ENCODE results near the gene MBNL1.
A peak's percentile ranks its signal among the peaks of the same experiment; 100 is the strongest.

The MBNL1 gene

GRCh38 chr3:152355744-152356665 is 87.3 kb downstream of the MBNL1 start:
- Histone ChIP-seq H3K4ac (ENCODE audit: low read depth, low read length) (no peak overlapping the region), H3K27me3 (ENCODE audit: insufficient read depth, low read length) (no peaks in the 10 kb centered on the region), H3K79me2 (ENCODE audit: control insufficient read depth, insufficient read depth, low read length, poor library complexity) (no peaks in the 10 kb centered on the region), H3K23ac (ENCODE audit: low read length) (no peak overlapping the region), H4K12ac (ENCODE audit: low read depth, low read length) (no peak overlapping the region), H3K14ac (ENCODE audit: low read length) (no peak overlapping the region), H2AFZ (ENCODE audit: insufficient read depth, low read length, poor library complexity) (no peak overlapping the region), H3K4me1 (ENCODE audit: control insufficient read depth in 1 of 2, insufficient read depth in 2 of 2, low read length in 2 of 2) (no peaks in the 10 kb centered on the region), H3K79me1 (ENCODE audit: low read length) (no peaks in the 10 kb centered on the region), H3K9ac (ENCODE audit: low read length) (no peak overlapping the region), H3K4me2 (ENCODE audit: low read length) (no peak overlapping the region), H4K91ac (ENCODE audit: low read depth, low read length) (no peak overlapping the region), H3K27ac (ENCODE audit: low read depth, low read length) (no peak overlapping the region), H4K8ac (ENCODE audit: low read depth, low read length) (no peak overlapping the region), H3K9me3 (ENCODE audit: insufficient read depth, low read depth, low read length) (no peaks in the 10 kb centered on the region), H3K4me3 (ENCODE audit: low read depth, low read length) (no peak overlapping the region), H2BK5ac (ENCODE audit: low read depth, low read length, poor library complexity) (no peak overlapping the region), H2AK5ac (ENCODE audit: low read length) (no peak overlapping the region), H2BK12ac (ENCODE audit: low read length) (no peak overlapping the region), H3K36me3 (ENCODE audit: control insufficient read depth in 1 of 2, insufficient read depth in 2 of 2, low read length in 2 of 2) (no peaks in the 10 kb centered on the region), H2BK120ac (ENCODE audit: insufficient read depth, low read length, poor library complexity) (no peak overlapping the region), H3K18ac (ENCODE audit: low read length) (no peak overlapping the region)
- no CpG with 5 or more reads among the region's 10 CpGs for WGBS (ENCODE audit: extremely low coverage, insufficient coverage, insufficient read length)
- DNase-seq, result peak in 1 of 2 donors; percentile 26

GRCh38 chr3:152356870-152357276 is 88.1 kb downstream of the MBNL1 start:
- no peaks in the 10 kb centered on the region for H3K79me1 ChIP-seq (ENCODE audit: low read length)
- H4K8ac ChIP-seq (ENCODE audit: low read depth, low read length), result no peak overlapping the region
- H2BK12ac ChIP-seq (ENCODE audit: low read length), result no peak overlapping the region
- H4K91ac ChIP-seq (ENCODE audit: low read depth, low read length), result no peak overlapping the region
- no CpG with 5 or more reads among the region's 2 CpGs for WGBS (ENCODE audit: extremely low coverage, insufficient coverage, insufficient read length)
- no peaks in the 10 kb centered on the region for H3K4me1 ChIP-seq (ENCODE audit: control insufficient read depth in 1 of 2, insufficient read depth in 2 of 2, low read length in 2 of 2)
- no peaks in the 10 kb centered on the region for H3K27me3 ChIP-seq (ENCODE audit: insufficient read depth, low read length)
- no peak overlapping the region for H3K14ac ChIP-seq (ENCODE audit: low read length)
- no peaks in the 10 kb centered on the region for H3K36me3 ChIP-seq (ENCODE audit: control insufficient read depth in 1 of 2, insufficient read depth in 2 of 2, low read length in 2 of 2)
- H3K4me2 ChIP-seq (ENCODE audit: low read length), result no peak overlapping the region
- no peak overlapping the region for H3K4ac ChIP-seq (ENCODE audit: low read depth, low read length)
- DNase-seq, result no peak
- H3K4me3 ChIP-seq (ENCODE audit: low read depth, low read length), result no peak overlapping the region
- no peak overlapping the region for H3K18ac ChIP-seq (ENCODE audit: low read length)
- no peak overlapping the region for H3K9ac ChIP-seq (ENCODE audit: low read length)
- H4K12ac ChIP-seq (ENCODE audit: low read depth, low read length), result no peak overlapping the region
- H3K27ac ChIP-seq (ENCODE audit: low read depth, low read length), result no peak overlapping the region
- no peak overlapping the region for H2AFZ ChIP-seq (ENCODE audit: insufficient read depth, low read length, poor library complexity)
- no peaks in the 10 kb centered on the region for H3K79me2 ChIP-seq (ENCODE audit: control insufficient read depth, insufficient read depth, low read length, poor library complexity)
- H2AK5ac ChIP-seq (ENCODE audit: low read length), result no peak overlapping the region
- no peak overlapping the region for H3K23ac ChIP-seq (ENCODE audit: low read length)
- no peak overlapping the region for H2BK5ac ChIP-seq (ENCODE audit: low read depth, low read length, poor library complexity)
- no peak overlapping the region for H2BK120ac ChIP-seq (ENCODE audit: insufficient read depth, low read length, poor library complexity)
- H3K9me3 ChIP-seq (ENCODE audit: insufficient read depth, low read depth, low read length), result no peaks in the 10 kb centered on the region

GRCh38 chr3:152357587-152357986 is 88.9 kb downstream of the MBNL1 start:
- H3K79me1 ChIP-seq (ENCODE audit: low read length), result no peaks in the 10 kb centered on the region
- no peak overlapping the region for H2BK12ac ChIP-seq (ENCODE audit: low read length)
- H3K27ac ChIP-seq (ENCODE audit: low read depth, low read length), result no peak overlapping the region
- no peak overlapping the region for H3K4ac ChIP-seq (ENCODE audit: low read depth, low read length)
- no peaks in the 10 kb centered on the region for H3K4me1 ChIP-seq (ENCODE audit: control insufficient read depth in 1 of 2, insufficient read depth in 2 of 2, low read length in 2 of 2)
- H4K91ac ChIP-seq (ENCODE audit: low read depth, low read length), result no peak overlapping the region
- no peak overlapping the region for H3K14ac ChIP-seq (ENCODE audit: low read length)
- H3K36me3 ChIP-seq (ENCODE audit: control insufficient read depth in 1 of 2, insufficient read depth in 2 of 2, low read length in 2 of 2), result no peaks in the 10 kb centered on the region
- no peak overlapping the region for H2AFZ ChIP-seq (ENCODE audit: insufficient read depth, low read length, poor library complexity)
- no peak overlapping the region for H4K12ac ChIP-seq (ENCODE audit: low read depth, low read length)
- H2AK5ac ChIP-seq (ENCODE audit: low read length), result no peak overlapping the region
- H3K4me3 ChIP-seq (ENCODE audit: low read depth, low read length), result no peak overlapping the region
- H3K9ac ChIP-seq (ENCODE audit: low read length), result no peak overlapping the region
- no peak overlapping the region for H3K4me2 ChIP-seq (ENCODE audit: low read length)
- no peak overlapping the region for H4K8ac ChIP-seq (ENCODE audit: low read depth, low read length)
- no peaks in the 10 kb centered on the region for H3K27me3 ChIP-seq (ENCODE audit: insufficient read depth, low read length)
- no peak overlapping the region for H2BK120ac ChIP-seq (ENCODE audit: insufficient read depth, low read length, poor library complexity)
- H3K9me3 ChIP-seq (ENCODE audit: insufficient read depth, low read depth, low read length), result no peaks in the 10 kb centered on the region
- H2BK5ac ChIP-seq (ENCODE audit: low read depth, low read length, poor library complexity), result no peak overlapping the region
- no peak overlapping the region for H3K23ac ChIP-seq (ENCODE audit: low read length)
- no peak for DNase-seq
- H3K79me2 ChIP-seq (ENCODE audit: control insufficient read depth, insufficient read depth, low read length, poor library complexity), result no peaks in the 10 kb centered on the region
- H3K18ac ChIP-seq (ENCODE audit: low read length), result no peak overlapping the region

GRCh38 chr3:152359385-152360248 is 90.9 kb downstream of the MBNL1 start:
- H4K12ac ChIP-seq (ENCODE audit: low read depth, low read length), result no peak overlapping the region
- WGBS (ENCODE audit: extremely low coverage, insufficient coverage, insufficient read length), result no CpG with 5 or more reads among the region's 2 CpGs
- no peaks in the 10 kb centered on the region for H3K79me1 ChIP-seq (ENCODE audit: low read length)
- H2AK5ac ChIP-seq (ENCODE audit: low read length), result no peak overlapping the region
- H2BK12ac ChIP-seq (ENCODE audit: low read length), result no peak overlapping the region
- H3K27ac ChIP-seq (ENCODE audit: low read depth, low read length), result no peak overlapping the region
- no peak overlapping the region for H2BK120ac ChIP-seq (ENCODE audit: insufficient read depth, low read length, poor library complexity)
- H3K36me3 ChIP-seq (ENCODE audit: control insufficient read depth in 1 of 2, insufficient read depth in 2 of 2, low read length in 2 of 2), result no peaks in the 10 kb centered on the region
- no peak overlapping the region for H3K4ac ChIP-seq (ENCODE audit: low read depth, low read length)
- H3K23ac ChIP-seq (ENCODE audit: low read length), result no peak overlapping the region
- no peak overlapping the region for H4K91ac ChIP-seq (ENCODE audit: low read depth, low read length)
- H3K9ac ChIP-seq (ENCODE audit: low read length), result no peak overlapping the region
- H2BK5ac ChIP-seq (ENCODE audit: low read depth, low read length, poor library complexity), result no peak overlapping the region
- peak in 1 of 2 donors; percentile 48 for DNase-seq
- no peak overlapping the region for H4K8ac ChIP-seq (ENCODE audit: low read depth, low read length)
- no peak overlapping the region for H3K4me3 ChIP-seq (ENCODE audit: low read depth, low read length)
- H3K79me2 ChIP-seq (ENCODE audit: control insufficient read depth, insufficient read depth, low read length, poor library complexity), result no peaks in the 10 kb centered on the region
- H2AFZ ChIP-seq (ENCODE audit: insufficient read depth, low read length, poor library complexity), result no peak overlapping the region
- no peak overlapping the region for H3K4me2 ChIP-seq (ENCODE audit: low read length)
- H3K18ac ChIP-seq (ENCODE audit: low read length), result no peak overlapping the region
- no peak overlapping the region for H3K14ac ChIP-seq (ENCODE audit: low read length)
- H3K4me1 ChIP-seq (ENCODE audit: control insufficient read depth in 1 of 2, insufficient read depth in 2 of 2, low read length in 2 of 2), result no peaks in the 10 kb centered on the region
- no peaks in the 10 kb centered on the region for H3K27me3 ChIP-seq (ENCODE audit: insufficient read depth, low read length)
- no peaks in the 10 kb centered on the region for H3K9me3 ChIP-seq (ENCODE audit: insufficient read depth, low read depth, low read length)

All from trophoblast cell (in vitro differentiated cells and primary cell).